ENCODE measurements around the gene ZNF365.

- TF ChIP-seq SIN3A (IDR thresholded peaks at IDR 0.05; ENCODE audit: borderline replicate concordance, insufficient read depth, low read length) (no peak), POLR2AphosphoS5 (IDR thresholded peaks at IDR 0.05; ENCODE audit: low read depth, low read length) (no peak), REST (IDR thresholded peaks at IDR 0.05; ENCODE audit: insufficient read depth in 1 of 2, low read depth in 2 of 2, low read length in 2 of 2) (no peak), TAF1 (IDR thresholded peaks at IDR 0.05; ENCODE audit: borderline replicate concordance, insufficient read depth, low read length) (no peak)
Observed at GRCh38 chr10:62384447-62385081, 10.4 kb downstream of the ZNF365 start.
